Activated CD4-positive, alpha-beta T cell treated with anti-CD3 and anti-CD28 coated beads, Interleukin-2, amount 50 U/mL, for 24 hours (primary cell): ENCODE results near the gene PRKAG2.

Experiments
- DNase-seq, 2 donors: peaks; one replicate each; pipeline ENCODE4 v3.0.0-alpha.2; 2020; ENCODE audit warnings: low read depth in 1 of 2, low spot score in 1 of 2

Gene PRKAG2

DNA sequence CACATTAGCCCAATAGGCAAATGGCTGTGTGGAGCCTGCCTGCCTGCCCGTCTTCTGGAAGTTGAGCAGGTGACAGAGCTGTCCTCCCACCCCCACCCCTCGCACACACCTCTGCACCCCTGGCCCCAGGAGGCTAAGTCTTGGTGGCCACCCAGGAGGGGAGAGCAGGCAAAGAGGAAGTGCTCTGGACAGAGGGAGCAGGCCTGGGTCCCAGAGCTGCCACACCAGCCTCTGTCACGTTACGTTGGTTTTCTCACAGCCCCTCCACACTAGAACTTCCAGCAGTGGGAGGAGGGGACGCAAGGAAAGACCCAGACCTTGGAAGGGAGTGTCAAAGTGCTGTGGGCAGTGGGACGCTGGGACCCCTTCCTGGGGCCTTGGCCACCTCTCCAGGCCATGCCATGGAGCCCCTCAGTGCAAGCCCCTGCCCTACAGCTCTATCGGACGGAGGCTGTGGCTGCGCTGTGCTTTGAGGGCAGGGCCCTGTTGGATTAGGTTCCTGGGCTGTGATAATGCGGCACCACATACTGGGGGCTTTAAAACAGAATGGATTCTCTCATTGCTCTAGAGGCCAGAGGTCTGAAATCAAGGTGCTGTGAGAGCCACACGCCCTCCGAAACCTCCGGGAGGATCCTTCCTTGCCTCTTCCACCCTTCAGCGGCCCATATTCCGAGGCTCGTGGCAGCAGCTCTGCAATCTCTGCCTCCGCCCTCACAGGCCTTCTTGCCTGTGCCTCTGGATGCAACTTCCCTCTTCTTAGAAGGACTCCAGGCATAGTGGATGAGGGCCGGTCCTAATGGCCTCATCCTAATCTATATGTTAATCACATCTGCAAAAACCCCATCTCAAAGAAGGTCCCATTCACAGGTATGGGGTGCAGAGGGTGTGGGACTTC lies 9.9 kb downstream of the PRKAG2 start:
- DNase-seq: no peak

DNA sequence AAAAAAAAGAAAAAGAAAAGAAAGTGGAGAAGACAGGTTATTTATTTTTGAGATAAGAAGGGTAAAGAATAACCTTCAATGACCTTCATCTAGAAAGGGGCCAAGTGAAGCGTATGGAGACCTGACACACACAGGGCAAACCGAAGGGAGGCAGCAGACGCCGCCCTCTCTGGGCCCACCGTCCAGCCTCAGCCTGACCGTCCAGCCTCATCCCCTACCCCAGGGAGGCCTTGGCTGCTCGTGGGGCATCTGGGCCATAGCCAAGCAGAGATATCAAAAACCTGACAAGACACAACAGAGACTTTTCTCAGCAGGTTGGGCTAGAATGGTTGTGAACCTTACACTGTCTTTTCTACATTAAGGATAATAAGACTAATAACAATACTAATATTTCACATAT lies 10.9 kb downstream of the PRKAG2 start:
- no peak for DNase-seq

DNA sequence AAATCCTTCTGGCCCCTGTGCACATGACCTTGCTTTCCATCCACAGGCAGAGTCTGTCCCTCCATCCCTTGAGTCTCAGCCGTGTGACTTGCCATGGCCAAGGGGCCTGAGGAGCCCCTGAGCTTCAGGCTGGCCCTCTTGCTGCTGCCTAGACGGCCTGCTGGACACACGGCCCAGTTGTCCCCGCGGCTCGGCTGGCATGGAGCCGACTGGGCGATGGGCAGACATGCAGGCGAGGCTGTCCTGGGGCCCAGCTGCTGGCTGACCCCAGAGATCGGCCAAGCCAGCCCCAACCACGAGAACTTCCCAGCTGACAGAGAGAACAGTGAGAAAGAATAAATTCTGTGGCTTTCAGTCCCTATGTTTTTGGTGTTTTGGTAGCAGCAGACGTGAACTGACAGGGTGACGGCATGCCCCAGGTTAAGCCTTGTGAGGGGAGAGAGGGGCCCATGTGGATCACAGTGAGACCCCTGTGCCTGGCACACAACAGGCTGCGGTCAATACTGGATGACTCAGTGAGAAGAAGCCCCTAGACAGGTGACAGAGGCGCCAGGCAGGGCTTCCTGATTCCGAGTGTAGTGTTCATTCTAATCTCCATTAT lies 11.7 kb downstream of the PRKAG2 start:
- no peak for DNase-seq

DNA sequence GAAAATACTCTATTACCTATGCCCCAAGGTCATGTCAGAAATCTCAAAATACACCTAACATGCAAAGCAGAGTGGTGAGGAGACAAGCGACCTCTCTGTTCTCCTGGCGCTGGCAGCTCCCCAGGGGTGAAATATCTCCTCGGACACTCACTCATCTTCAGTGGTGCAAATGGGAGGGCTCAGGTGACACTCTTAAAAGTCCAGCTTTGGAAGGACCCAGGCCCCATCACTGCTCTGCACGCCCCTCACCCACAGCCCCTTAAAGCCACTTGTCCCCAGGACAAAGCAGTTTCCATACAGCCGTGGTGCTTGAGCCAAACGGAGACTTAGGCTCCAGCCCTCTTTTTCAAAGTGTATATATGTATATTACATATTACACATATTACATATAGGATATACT lies 12.4 kb downstream of the PRKAG2 start:
- no peak for DNase-seq

DNA sequence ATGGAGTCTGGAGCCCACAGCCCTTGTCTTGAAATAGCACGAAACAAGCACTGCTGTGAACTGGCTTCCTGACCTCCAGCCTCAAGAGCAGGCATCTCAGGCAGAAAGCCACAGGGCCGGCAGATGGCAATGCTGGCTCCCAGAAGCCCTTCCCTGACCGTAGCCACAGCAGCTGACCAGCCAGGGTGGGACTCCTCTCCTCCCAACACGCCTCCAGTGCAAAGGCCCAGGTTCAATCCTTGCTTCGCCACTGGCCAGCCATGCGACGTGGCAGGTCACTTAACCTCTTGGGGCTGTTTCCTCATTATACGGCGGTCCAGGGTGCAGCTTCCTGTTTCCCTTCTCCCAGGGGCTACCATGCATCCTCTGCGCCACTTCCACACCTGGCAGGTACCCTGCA lies 12.8 kb downstream of the PRKAG2 start:
- no peak for DNase-seq

DNA sequence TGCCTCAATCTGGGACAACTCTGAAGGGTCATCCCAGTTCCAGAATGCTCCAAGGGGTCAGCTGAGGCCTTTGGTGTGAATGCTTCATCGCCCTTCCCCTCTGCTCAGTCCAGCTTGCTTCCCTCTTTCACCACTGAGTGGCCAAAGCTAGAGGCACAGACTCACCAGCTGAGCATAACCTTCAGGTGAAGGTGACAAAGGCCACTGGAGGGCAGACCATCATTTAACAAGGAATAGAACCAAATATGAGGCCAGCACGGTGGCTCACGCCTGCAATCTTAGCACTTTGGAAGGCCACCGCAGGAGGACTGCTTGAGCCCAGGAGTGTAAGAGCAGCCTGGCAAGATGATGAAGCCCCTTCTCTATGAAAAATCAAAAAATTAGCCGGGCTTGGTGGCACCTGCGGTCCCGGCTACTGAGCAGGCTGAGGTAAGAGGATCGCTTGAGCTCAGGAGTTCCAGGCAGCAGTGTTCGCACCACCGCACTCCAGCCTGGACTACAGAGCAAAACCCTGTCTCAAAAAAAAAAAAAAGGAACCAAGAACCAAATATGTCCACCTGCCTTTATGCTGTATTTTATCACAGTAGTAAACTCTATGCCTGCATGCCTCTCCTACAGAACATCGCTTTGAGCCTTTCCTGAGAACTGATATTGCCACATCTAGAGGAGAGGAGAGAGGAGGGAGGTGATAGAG lies 13.4 kb downstream of the PRKAG2 start:
- DNase-seq: no peak

DNA sequence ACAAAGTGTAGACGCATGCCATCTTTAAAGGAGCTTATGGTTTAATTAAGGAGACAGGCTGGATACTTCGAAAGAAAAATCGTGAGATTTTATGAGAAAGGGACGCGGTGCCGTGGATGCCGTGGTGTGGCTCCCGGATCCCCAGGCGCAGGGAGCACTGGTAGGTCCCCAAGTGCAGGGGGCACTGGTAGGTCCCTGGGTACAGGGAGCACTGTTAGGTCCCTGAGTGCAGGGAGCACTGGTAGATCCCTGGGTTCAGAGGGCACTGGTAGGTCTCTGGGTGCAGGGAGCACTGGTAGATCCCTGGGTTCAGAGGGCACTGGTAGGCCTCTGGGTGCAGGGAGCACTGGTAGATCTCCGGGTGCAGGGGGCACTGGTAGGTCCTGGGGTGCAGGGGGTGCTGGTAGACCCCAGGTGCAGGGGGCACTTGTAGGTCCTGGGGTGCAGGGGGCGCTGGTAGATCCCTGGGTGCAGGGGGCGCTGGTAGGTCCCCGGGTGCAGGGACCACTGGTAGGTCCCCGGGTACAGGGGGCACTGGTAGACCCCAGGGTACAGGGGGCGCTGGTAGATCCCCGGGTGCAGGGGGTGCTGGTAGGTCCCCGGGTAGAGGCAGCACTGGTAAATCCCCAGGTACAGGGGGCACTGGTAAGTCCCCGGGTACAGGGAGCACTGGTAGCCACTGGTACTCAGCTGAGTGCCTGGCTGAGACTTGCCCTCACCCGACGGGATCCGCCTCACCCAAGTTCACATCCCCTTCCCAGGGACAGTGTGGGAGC lies 14.1 kb downstream of the PRKAG2 start:
- DNase-seq: no peak

DNA sequence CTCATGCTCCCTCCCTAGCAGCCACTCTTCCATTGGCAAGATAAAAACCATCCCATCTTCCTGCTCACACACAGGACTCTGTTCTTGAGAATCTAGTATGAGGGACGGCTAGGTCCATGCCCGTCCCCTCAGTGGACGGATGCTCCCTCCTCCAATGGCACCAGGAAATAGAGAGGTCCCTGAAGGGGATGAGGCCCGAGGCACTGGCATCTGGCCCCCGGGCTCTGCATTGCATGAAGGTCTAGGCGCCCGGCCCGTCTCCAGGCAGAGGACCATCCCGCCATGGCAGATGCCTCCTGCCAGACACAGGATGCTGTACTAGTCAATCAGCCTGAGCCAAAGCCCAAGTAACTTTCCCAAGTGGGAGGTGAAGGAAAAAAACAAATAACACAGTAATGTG lies 15.0 kb downstream of the PRKAG2 start:
- no peak for DNase-seq

DNA sequence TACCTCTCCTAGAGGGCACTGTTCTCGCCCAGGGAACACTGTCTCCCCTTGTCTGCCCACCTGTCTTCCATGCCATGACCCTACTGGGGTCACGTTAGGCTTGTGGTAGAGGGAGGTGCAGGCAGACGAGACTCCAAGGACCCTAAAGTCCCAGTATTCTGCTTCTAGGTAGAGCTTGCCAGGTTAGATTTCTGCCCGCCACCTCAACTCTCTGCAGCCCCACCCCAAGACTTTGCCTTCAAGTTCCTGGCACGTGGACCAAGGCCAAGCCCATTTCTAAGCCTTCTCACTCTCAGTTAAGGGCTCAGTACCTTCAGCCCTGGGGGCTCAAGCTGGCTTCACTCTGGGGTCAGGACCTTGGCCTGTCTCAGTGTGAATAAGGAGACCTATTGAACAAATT lies 16.1 kb downstream of the PRKAG2 start:
- DNase-seq: no peak

DNA sequence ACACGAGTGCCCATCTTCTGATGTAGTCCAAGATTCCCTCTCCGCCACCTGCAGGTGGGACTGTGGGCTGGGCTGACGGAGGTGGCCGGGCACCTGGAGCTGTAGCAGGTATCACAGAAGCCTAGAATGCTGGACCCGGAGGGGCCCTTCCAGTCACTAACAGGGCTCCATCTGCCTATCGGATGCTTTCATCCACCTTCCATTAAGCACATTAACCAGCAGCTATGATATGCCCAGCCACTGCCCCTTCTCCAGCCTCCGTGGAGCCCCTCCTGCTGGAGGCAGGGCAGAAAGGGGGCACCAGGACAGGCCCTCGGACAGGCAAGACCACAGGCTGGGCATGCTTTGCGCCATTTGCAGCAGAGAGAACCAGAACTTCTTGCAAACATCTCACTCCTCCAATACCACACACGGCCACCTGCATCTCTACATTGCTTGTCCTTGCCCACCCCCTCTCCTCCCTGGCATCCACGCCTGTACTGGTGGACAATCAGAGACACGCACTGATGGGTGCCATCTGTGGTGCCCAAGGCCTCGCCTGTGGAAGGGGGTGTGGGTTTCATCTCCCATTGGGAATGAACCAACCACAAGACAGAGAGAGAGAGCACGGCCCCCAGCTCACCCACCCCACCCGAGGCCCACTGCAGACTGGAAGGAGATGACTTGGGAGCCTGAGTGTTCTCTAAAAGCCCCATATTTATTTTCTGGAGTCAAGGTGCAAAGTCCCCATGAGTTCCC lies 16.8 kb downstream of the PRKAG2 start:
- no peak for DNase-seq

DNA sequence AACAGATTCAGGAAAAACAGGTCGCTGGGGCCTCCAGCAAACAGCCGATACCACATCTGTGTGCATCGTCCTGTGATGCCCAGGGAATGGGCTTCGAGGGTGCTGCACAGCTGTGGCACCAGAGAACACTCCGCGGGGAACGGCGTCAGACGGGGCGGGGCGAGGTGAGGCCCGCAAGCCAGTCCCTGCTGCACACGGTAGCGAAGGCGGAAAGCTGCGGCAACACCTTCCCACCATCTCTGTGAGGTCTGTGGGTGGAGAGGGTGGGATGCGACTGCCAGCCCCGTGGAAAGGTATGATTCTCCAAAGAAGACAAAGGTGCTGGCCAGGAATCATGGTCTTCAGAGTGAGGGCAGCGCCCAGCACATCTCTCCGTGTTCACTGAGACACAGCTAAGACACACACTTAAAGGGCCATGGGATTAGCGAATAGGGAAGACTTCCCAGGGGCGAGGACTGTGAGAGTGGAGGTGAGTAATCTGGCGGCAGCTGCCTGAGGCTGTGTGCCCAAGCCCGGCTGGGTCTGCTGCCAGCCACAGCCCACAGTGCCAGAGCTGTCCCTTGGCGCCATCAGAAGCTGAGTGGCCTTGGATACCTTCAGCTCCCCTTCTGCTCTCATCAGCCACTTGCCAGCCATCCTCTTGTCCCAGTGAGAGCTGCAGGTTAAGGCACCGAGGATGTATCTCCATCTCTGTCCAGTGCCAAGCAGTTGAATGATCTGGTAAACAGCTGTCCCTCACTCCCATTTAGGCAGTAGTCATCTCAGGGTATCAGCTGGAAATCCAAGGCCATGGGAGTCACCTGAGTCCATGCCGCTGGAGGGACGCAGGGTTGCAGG lies 17.6 kb downstream of the PRKAG2 start:
- no peak for DNase-seq

DNA sequence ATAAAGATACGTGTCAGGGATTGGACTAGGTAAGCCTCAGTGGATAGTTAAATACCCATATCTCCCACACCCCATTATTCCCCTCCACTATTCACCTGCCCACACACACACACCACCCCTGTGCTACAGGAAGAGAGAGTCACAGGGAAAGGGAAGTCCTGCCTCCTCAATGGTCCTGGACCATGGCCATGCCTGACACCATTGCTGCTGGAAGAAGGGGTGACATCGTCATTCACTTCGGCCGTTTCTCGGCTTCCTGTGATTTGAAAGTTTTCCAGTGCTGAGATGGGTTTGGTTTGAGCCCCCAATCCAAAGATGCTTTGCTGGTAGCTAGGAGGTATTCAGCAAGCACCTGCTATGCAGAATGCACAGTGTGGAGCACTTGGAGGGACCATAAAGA lies 18.5 kb downstream of the PRKAG2 start:
- no peak for DNase-seq

DNA sequence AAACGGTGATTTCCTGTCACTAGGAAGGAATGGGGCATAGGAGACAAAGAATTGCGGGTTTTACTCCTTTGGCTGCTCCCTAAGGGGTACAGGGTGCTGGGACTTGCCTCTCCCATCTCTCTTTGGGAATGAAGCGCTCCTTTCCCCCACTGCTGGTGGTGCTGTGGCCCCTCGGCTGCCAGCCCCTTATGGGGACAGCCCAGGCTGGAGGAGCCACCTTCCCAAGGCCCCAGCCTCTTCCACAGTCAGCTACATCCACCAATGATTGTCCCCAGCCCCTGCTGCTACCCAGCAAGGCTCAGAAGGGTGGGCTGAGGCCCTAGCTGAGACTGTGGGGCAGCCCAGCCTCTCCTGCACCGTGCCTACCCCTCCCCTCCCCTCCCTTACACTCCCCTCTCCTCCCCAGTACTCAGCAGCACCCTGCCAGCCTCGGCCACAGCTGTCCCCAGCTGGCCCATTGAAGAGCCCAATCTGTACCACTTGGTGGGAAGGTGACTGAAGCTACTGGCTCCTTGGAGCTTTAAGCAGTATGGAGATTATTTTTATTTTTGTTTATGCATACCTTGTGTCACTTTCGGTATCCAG lies 19.0 kb downstream of the PRKAG2 start:
- DNase-seq: no peak

DNA sequence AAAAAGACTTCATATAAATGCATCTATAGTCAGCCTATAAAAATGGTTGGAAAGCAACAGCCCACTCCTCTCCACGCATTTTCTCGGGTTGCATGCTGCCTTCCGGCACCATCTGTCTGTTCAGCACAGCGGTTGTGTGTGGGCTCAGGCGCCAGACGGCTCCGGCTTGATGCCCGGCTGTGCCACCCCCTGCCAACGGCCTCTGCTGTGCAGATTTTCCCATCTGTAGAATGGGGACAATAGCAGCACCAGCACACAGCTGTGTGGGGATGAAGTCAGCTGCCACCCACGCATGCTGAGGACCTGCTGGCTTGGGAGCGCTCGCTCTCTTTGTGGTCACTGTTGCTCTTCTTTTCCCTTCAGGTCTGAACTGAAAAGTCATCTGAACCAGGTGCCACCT lies 19.5 kb downstream of the PRKAG2 start:
- DNase-seq: no peak

DNA sequence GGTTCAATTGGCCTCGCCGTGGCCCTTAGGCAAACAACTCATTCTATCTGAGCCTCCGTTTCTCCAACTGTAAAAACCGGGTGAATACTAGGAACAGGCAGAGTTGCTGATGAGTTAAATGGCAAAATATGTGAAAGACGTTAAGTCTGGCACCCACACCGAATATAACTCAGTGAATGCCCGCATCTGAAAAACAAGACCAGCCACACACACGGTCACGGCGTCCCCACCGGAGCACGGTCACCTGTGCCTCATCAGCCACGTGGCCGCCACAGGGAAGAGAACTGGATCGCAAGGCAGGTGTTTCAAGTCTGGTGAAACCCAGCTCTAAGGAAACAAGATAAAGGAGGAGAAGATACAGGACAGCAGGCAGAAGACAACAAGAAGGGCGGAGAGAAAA lies 20.4 kb downstream of the PRKAG2 start:
- no peak for DNase-seq

DNA sequence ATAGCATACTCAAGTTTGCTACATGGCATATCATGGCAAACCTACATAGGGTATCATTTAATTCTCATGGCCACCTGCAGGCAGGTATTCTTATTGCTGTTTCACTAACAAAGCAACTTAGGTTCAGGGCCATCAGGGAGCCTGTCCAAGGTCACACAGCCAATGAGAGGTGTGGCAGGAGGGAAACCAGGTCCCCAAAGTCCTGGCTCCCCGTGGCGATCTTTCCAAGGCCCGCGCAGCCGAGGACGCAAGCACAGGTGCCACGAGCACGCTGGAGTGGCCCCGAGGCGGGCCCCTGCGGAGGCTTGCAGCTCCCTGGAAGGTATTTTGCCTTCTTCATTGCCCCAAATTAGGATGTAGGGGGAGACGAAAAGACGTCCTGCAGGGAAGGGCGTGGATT lies 20.8 kb downstream of the PRKAG2 start:
- no peak for DNase-seq

DNA sequence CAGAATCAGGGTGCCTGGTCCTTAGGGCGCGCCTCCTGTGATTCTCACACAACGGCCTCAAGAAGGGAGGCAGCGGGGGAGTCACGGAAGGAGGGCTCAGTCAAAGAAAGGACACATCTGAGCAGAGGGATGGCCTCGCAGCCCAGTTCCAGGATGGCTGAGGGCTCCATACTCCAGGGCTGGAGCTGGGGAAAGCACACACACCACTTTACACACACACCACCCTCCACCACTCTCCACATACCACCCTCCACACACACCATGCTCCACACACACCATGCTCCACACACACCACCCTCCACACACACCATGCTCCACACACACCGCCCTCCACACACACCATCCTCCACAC lies 22.2 kb downstream of the PRKAG2 start:
- no peak for DNase-seq

DNA sequence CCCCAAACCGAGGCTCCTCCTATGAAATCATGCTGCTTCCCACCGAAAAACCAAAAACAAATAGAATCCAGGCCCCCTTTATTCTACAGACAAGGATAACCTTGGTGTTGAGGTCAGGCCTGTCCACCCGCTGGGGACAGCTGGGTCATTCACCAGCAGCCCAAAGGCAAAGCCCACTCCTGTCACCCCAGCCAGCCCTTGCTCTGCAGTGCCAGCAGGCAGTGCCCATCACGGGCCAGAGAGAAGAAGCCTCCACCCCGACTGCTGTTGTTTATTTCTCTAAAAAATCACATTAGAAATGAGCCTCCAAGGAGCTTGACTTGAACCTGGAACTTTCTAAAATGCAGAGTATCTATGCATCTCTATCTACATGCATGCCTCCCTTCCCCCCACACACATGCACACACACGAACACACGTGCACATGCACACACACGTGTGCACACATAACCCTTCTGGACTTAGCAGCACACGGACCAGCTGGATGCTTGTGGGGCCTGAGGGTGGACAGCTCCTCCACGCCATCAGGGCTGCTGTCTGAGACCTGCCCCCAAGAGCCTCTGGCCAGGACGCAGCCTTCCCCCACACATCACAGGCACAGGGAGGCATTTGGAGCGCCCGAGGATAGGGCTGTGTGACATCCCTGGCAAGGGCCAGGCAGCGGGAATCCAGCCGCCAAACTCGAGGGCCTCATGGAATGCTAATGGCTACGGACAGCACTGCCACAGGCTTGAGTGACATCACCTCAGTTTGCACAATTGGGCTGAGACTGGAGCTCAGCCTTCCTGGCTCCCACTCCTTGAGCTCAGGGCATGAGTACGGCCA lies 22.8 kb downstream of the PRKAG2 start:
- DNase-seq: no peak
